ENCODE data around the gene TCF7.

TCF7 gene

DNA sequence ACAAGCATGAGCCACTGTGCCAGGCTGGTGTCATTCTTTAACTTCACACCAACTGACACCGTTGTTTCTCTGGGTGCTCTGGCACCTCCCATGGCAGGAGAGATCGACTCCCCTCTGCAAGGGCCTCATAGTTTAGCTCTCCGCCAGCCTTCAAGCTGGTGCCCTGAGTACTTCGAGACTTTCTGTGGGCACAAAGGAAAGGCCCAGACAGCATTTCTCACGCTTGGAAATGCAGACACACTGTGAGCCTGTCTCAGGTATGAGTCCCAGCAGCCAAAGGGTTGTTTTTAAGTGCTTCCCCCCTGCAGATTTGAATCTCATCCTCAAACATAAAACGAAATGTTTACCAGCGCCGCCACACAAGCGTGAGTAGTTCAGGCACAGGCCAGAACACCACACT is 11.1 kb upstream of the TCF7 start:
- Histone ChIP-seq H3K27ac (ENCODE audit: low read depth, low read length) (no peak overlapping the region), H3F3A (ENCODE audit: insufficient read depth) (no peaks in the 10 kb centered on the region), H3K4me2 (ENCODE audit: low read depth, low read length, poor library complexity, severe bottlenecking) (no peak overlapping the region), H3K9me3 (ENCODE audit: insufficient read depth, low read length) (no peaks in the 10 kb centered on the region), H3K9me2 (replicated peaks; ENCODE audit: insufficient read depth, low read length) (no peaks in the 10 kb centered on the region), H3K36me3 (ENCODE audit: low read length) (no peaks in the 10 kb centered on the region), H4K20me1 (ENCODE audit: low read depth, low read length) (no peaks in the 10 kb centered on the region), H3K4me3 (ENCODE audit: insufficient read depth, low read length, poor library complexity, severe bottlenecking) (no peak overlapping the region), H3K9ac (ENCODE audit: low read length) (no peak overlapping the region), H3K79me2 (ENCODE audit: insufficient read depth, low read length) (no peaks in the 10 kb centered on the region), H2AFZ (ENCODE audit: low read depth, low read length, severe bottlenecking) (no peak overlapping the region), H3K27me3 (ENCODE audit: low read length) (no peaks in the 10 kb centered on the region)
- no peak for TF ChIP-seq EZH2phosphoT487 (conservative IDR thresholded peaks at IDR 0.05; ENCODE audit: low read length)
- TF ChIP-seq, protein P1, sequence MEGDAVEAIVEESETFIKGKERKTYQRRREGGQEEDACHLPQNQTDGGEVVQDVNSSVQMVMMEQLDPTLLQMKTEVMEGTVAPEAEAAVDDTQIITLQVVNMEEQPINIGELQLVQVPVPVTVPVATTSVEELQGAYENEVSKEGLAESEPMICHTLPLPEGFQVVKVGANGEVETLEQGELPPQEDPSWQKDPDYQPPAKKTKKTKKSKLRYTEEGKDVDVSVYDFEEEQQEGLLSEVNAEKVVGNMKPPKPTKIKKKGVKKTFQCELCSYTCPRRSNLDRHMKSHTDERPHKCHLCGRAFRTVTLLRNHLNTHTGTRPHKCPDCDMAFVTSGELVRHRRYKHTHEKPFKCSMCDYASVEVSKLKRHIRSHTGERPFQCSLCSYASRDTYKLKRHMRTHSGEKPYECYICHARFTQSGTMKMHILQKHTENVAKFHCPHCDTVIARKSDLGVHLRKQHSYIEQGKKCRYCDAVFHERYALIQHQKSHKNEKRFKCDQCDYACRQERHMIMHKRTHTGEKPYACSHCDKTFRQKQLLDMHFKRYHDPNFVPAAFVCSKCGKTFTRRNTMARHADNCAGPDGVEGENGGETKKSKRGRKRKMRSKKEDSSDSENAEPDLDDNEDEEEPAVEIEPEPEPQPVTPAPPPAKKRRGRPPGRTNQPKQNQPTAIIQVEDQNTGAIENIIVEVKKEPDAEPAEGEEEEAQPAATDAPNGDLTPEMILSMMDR (IDR thresholded peaks at IDR 0.05; ENCODE audit: insufficient read depth, low read length, poor library complexity, severe bottlenecking), result no peak

DNA sequence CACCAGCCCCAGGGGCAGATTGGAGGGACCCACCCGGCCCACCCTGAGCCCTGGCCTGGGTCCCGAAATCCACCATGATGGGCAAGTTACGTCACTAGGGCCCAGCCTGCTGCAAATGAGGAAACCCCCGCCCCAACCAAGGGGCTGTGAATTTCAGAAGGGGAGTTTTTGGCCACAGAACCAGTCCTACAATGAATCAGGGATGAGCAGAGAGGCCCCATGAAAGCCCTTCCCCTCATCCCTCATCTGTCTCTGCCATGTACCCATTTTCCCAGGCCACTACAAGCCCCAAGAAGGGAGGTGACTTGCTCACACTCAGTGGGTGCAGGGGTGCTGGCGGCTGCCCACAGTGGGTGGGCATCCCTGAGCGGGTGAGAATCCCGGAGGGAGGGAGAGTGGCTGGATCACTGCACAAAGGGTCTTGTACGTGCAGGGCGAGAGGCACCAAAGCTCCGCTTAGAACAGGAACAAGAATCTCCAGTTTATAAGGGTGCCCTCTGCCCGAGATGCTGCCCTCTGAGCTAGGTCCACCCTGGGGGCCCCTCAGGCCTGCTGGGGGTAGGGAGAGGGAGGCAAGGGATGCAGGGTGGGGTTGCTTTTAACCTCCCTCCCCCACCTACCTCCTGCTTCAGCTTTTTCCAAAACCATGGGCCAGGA is 10.4 kb upstream of the TCF7 start:
- H3K27ac ChIP-seq (ENCODE audit: low read depth, low read length), result no peak overlapping the region
- H3K79me2 ChIP-seq (ENCODE audit: insufficient read depth, low read length), result no peaks in the 10 kb centered on the region
- H3K27me3 ChIP-seq (ENCODE audit: low read length), result no peaks in the 10 kb centered on the region
- H3F3A ChIP-seq (ENCODE audit: insufficient read depth), result no peaks in the 10 kb centered on the region
- H4K20me1 ChIP-seq (ENCODE audit: low read depth, low read length), result no peaks in the 10 kb centered on the region
- H3K9ac ChIP-seq (ENCODE audit: low read length), result no peak overlapping the region
- no peaks in the 10 kb centered on the region for H3K9me2 ChIP-seq (replicated peaks; ENCODE audit: insufficient read depth, low read length)
- no peak overlapping the region for H3K4me2 ChIP-seq (ENCODE audit: low read depth, low read length, poor library complexity, severe bottlenecking)
- TF ChIP-seq EZH2phosphoT487 (conservative IDR thresholded peaks at IDR 0.05; ENCODE audit: low read length), result no peak
- TF ChIP-seq, protein P1 (IDR thresholded peaks at IDR 0.05; ENCODE audit: insufficient read depth, low read length, poor library complexity, severe bottlenecking), result no peak
- no peaks in the 10 kb centered on the region for H3K9me3 ChIP-seq (ENCODE audit: insufficient read depth, low read length)
- H3K36me3 ChIP-seq (ENCODE audit: low read length), result no peaks in the 10 kb centered on the region
- no peak overlapping the region for H2AFZ ChIP-seq (ENCODE audit: low read depth, low read length, severe bottlenecking)
- H3K4me3 ChIP-seq (ENCODE audit: insufficient read depth, low read length, poor library complexity, severe bottlenecking), result no peak overlapping the region

DNA sequence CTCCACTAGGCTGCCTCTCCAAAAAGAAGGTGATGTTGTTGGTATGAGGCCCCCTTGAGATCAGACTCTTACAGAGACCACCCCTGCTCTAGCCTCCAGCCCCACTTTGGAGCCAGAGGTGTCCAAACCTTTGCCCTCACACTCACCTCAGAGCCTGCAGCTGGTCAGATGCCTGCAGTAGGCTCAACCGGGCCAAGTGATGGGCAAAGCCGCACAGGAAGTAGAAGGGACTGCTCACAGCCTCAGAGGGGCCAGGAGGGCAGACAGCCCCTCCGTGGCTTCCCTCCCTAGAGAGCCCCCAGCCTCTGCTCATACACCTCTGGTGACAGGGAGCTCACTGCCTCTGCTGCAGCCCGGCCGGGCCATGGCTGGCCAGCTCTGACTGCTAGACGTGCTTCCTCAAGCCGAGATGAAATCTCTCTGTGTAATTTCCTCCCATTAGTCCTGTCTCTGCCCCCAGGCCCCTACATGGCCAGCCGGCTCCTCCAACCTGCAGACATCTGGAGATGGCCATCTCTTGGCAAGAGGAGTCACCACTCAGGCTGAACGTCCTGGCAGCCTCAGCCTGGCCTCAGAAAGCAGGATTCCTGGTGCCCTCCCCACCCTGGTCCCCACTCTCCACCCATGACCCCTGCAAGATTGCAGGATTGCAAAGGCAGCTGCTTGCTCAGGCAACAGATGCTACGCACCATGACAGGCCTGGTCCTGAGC is 7.3 kb upstream of the TCF7 start:
- no peak for TF ChIP-seq EZH2phosphoT487 (conservative IDR thresholded peaks at IDR 0.05; ENCODE audit: low read length)
- TF ChIP-seq, protein P1 (IDR thresholded peaks at IDR 0.05; ENCODE audit: insufficient read depth, low read length, poor library complexity, severe bottlenecking), result no peak
- Histone ChIP-seq H3K9me2 (replicated peaks; ENCODE audit: insufficient read depth, low read length) (no peaks in the 10 kb centered on the region), H3K9ac (ENCODE audit: low read length) (no peak overlapping the region), H2AFZ (ENCODE audit: low read depth, low read length, severe bottlenecking) (no peak overlapping the region), H3K27ac (ENCODE audit: low read depth, low read length) (no peak overlapping the region), H3K9me3 (ENCODE audit: insufficient read depth, low read length) (no peaks in the 10 kb centered on the region), H3K27me3 (ENCODE audit: low read length) (no peaks in the 10 kb centered on the region), H3K4me3 (ENCODE audit: insufficient read depth, low read length, poor library complexity, severe bottlenecking) (no peak overlapping the region), H3K4me2 (ENCODE audit: low read depth, low read length, poor library complexity, severe bottlenecking) (no peak overlapping the region), H3F3A (ENCODE audit: insufficient read depth) (no peaks in the 10 kb centered on the region), H3K79me2 (ENCODE audit: insufficient read depth, low read length) (no peaks in the 10 kb centered on the region), H4K20me1 (ENCODE audit: low read depth, low read length) (no peaks in the 10 kb centered on the region), H3K36me3 (ENCODE audit: low read length) (no peaks in the 10 kb centered on the region)

All from SU-DHL-6 (cell line).